Measurements from ENCODE around the gene C12orf43.

The C12orf43 gene

GRCh38 chr12:120956579-120957300 is 59.5 kb downstream of the C12orf43 start:
- DNase-seq (ENCODE audit: low spot score in 2 of 2) (no peak), ATAC-seq (no peak)
- Mint-ChIP-seq H3K4me3 (no peak overlapping the region), H3K27ac (no peak overlapping the region), H3K9me3 (no peaks in the 10 kb centered on the region), H3K36me3 (peaks cover 5% of the 10 kb centered on the region), H3K4me1 (peaks cover 24% of the 10 kb centered on the region)

DNA sequence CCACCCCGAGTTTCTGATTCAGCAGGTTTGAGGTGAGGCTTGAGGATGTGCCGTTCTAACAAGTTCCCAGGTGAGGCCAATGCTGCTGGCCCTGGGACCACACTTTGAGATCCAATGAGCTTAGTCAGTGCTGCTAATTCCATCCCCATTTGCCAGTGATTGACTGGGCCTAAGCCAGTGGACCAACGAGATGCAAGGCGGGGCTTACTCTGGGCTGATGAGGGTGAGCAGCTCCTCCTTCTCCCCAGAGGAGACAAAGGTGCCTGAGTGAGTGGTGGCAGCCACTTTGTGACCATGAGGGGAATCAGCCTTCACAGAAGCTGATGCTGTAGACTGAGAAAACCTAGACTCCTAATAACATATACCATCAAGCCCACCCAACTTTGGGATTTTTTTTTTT is 61.1 kb downstream of the C12orf43 start:
- DNase-seq (ENCODE audit: low spot score in 2 of 2) = no peak
- ATAC-seq = no peak
- Mint-ChIP-seq H3K9me3 (no peaks in the 10 kb centered on the region), H3K4me1 (peaks cover 13% of the 10 kb centered on the region), H3K27ac (no peak overlapping the region), H3K36me3 (peaks cover 4% of the 10 kb centered on the region), H3K4me3 (no peak overlapping the region)

DNA sequence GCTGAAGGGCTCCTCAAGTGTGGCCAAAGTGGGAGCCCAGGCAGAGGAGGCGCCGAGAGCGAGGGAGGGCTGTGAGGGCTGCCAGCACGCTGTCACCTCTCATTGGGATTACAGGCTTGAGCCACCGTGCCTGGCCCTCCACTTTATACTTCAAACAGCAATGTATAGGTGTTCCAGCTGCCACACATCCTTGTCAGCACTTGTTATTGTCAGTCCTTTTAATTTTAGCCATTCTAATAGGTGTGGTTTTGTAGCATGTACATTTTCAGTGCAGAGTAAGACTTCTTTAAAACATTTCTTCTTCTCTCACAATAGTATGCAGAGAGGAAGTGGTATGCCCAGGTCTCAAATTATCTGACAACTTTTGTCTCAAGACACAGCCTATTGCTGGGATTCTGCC is 65.5 kb downstream of the C12orf43 start:
- Mint-ChIP-seq H3K27ac (no peak overlapping the region), H3K36me3 (no peaks in the 10 kb centered on the region), H3K4me1 (peaks cover 1% of the 10 kb centered on the region), H3K4me3 (no peak overlapping the region), H3K9me3 (no peaks in the 10 kb centered on the region)
- DNase-seq (ENCODE audit: low spot score in 2 of 2) (no peak), ATAC-seq (no peak)
